ENCODE data around the gene PPP1R1C. TPM values are rescaled to one million over a fixed set of nuclear protein-coding genes. Genes with fewer than 3 reads are reported as not detected.

PPP1R1C gene
- total and polyA plus RNA-seq, 2 of the 13 experiments (the other 11 are each of a cell fraction or from before 2014, with no cell fraction given) = 1.5 to 3.5 TPM

- Histone ChIP-seq H3K4me2 (ENCODE audit: low read depth, low read length) (no peak overlapping the region), H3K4me3 (replicated peaks in 1 of 3; ENCODE audit: insufficient read depth in 1 of 3, low read depth in 2 of 3, low read length in 3 of 3) (no peak overlapping the region), H3K27ac (ENCODE audit: extremely low read length, insufficient read depth, low read length) (no peak overlapping the region), H4K20me1 (ENCODE audit: insufficient read depth, low read length) (no peaks in the 10 kb centered on the region), H3K4me1 (ENCODE audit: insufficient read depth, low read length) (peaks cover 9% of the 10 kb centered on the region; the same call in 1 of the 2 replicates), H3K27me3 (ENCODE audit: control insufficient read depth in 1 of 2, insufficient read depth in 2 of 2, low read length in 2 of 2) (no peaks in the 10 kb centered on the region), H2AFZ (ENCODE audit: low read length) (no peak overlapping the region), H3K9me3 (ENCODE audit: low read length) (no peaks in the 10 kb centered on the region), H3K79me2 (ENCODE audit: insufficient read depth, low read length) (no peaks in the 10 kb centered on the region), H3K36me3 (replicated peaks in 1 of 2; ENCODE audit: control insufficient read depth in 1 of 2, insufficient read depth in 2 of 2, low read length in 2 of 2) (no peaks in the 10 kb centered on the region), H3K9ac (ENCODE audit: insufficient read depth, low read depth, low read length) (no peak overlapping the region)
- WGBS (ENCODE audit: low lambda C conversion rate) = 59% methylated on average over 3 of the region's 3 CpGs
- ATAC-seq (no peak), FAIRE-seq (no peak), DNase-seq (ENCODE audit: low spot score) (no peak)
- ChIA-PET POLR2A (no interaction called here), CTCF (ENCODE audit: low intra/inter-chr PET ratio, low total read pairs) (no interaction called here)
- TF ChIP-seq ZBTB42 (CRISPR knock-in tag; IDR thresholded peaks at IDR 0.05) = no peak
- TF ChIP-seq ZNF354B (CRISPR knock-in tag; IDR thresholded peaks at IDR 0.05) = no peak
- TF ChIP-seq ZNF383 (CRISPR knock-in tag; IDR thresholded peaks at IDR 0.05; ENCODE audit: borderline replicate concordance) = no peak
- TF ChIP-seq ZFP41 (CRISPR knock-in tag; IDR thresholded peaks at IDR 0.05; ENCODE audit: borderline replicate concordance) = no peak
- TF ChIP-seq ZNF784 (CRISPR knock-in tag; IDR thresholded peaks at IDR 0.05; ENCODE audit: borderline replicate concordance) = no peak
- TF ChIP-seq, protein P1, sequence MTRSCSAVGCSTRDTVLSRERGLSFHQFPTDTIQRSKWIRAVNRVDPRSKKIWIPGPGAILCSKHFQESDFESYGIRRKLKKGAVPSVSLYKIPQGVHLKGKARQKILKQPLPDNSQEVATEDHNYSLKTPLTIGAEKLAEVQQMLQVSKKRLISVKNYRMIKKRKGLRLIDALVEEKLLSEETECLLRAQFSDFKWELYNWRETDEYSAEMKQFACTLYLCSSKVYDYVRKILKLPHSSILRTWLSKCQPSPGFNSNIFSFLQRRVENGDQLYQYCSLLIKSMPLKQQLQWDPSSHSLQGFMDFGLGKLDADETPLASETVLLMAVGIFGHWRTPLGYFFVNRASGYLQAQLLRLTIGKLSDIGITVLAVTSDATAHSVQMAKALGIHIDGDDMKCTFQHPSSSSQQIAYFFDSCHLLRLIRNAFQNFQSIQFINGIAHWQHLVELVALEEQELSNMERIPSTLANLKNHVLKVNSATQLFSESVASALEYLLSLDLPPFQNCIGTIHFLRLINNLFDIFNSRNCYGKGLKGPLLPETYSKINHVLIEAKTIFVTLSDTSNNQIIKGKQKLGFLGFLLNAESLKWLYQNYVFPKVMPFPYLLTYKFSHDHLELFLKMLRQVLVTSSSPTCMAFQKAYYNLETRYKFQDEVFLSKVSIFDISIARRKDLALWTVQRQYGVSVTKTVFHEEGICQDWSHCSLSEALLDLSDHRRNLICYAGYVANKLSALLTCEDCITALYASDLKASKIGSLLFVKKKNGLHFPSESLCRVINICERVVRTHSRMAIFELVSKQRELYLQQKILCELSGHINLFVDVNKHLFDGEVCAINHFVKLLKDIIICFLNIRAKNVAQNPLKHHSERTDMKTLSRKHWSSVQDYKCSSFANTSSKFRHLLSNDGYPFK (CRISPR knock-in tag; IDR thresholded peaks at IDR 0.05; ENCODE audit: borderline replicate concordance) = no peak
- TF ChIP-seq, protein P2, sequence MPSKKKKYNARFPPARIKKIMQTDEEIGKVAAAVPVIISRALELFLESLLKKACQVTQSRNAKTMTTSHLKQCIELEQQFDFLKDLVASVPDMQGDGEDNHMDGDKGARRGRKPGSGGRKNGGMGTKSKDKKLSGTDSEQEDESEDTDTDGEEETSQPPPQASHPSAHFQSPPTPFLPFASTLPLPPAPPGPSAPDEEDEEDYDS (CRISPR knock-in tag; IDR thresholded peaks at IDR 0.05) = no peak
- no peak for TF ChIP-seq MBD4 (IDR thresholded peaks at IDR 0.05; ENCODE audit: borderline replicate concordance, low read length)
- TF ChIP-seq ZNF350 (CRISPR knock-in tag; IDR thresholded peaks at IDR 0.05; ENCODE audit: borderline replicate concordance, low read depth) = no peak
- no peak for TF ChIP-seq SALL1 (CRISPR knock-in tag; IDR thresholded peaks at IDR 0.05)
- TF ChIP-seq, protein P3, sequence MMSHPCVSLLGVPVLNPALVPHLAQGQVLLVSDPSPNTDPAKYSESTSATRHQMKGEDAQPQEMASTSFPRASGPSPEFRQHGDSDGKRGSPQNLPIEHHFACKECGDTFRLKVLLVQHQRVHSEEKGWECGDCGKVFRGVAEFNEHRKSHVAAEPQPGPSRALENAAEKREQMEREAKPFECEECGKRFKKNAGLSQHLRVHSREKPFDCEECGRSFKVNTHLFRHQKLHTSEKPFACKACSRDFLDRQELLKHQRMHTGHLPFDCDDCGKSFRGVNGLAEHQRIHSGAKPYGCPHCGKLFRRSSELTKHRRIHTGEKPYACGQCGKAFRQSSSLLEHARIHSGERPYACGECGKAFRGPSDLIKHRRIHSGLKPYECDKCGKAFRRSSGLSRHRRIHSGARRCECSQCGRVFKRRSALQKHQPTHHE (CRISPR knock-in tag; IDR thresholded peaks at IDR 0.05; ENCODE audit: borderline replicate concordance) = no peak
- intact Hi-C loops (cut with micrococcal nuclease; ENCODE audit: unreplicated experiment) = no loop called here
- in situ Hi-C loops (cut with HindIII; ENCODE audit: extremely low pct_ligation_motif_present, low pct_unique_long_range_greater_than_20kb) = no loop called here
- BruUV-seq (replicated peaks) = no TSS peak
These were observed 63.9 kb downstream of the PPP1R1C start for GRCh38 chr2:182049372-182050148.
